Medulla oblongata (tissue), 1 donor: ENCODE measurements around the gene EIF3I.
A peak's percentile ranks its signal among the peaks of the same experiment; 100 is the strongest.
"Not testable (repeated sequence)": the region's sequence is repeated elsewhere in the genome, so short reads cannot be mapped to it uniquely, and the experiment has no call there.

Experiments
- DNase-seq: peaks from one replicate; pipeline ENCODE4 v3.0.0-alpha.2; 2015; ENCODE audit errors: extremely low spot score

EIF3I gene

GRCh38 chr1:32232558-32233304, 10.5 kb downstream of the EIF3I start:
- DNase-seq: no peak

- no peak for DNase-seq
Observed at GRCh38 chr1:32234792-32235191, 12.6 kb downstream of the EIF3I start.

DNA sequence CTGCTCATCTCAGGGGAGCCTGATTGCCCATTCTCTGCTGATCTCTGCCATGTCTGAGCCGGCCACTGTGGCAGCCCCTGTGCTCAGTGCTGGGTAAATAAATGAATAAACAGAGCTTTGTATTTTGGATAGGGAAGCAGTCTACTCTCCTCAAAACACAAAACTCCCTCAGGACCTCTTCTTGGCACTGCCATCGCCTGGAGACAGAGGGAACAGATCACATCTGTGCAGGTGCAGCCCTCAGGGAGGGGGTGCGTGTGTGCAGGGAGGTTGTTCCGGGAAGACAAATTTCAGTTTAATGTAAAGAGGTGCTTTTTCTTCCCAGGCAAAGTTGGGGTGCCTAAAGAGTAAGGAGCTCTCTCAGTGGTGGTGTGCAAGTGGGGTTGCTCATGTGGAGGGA, 17.1 kb downstream of the EIF3I start:
- DNase-seq: no peak

DNA sequence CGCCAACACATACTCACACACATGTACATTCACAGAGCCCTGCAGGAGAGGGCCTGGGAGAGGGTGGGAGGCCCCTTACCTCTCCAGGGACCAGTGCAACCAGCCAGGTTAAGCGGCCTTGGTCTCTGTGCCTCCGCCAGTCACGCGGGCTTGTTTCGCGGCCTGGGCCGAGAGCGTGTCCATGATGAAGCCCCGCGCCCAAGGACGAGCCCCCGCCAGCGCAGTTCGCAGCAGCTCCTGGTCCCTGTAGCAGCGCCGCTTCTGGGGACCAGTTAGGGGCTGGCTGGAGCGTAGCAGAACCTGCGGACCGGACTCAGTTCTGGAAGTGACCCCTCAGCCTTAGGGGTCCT, 17.6 kb downstream of the EIF3I start:
- no peak for DNase-seq

GRCh38 chr1:32240140-32240951, 18.1 kb downstream of the EIF3I start:
- peak; percentile 53 for DNase-seq

DNA sequence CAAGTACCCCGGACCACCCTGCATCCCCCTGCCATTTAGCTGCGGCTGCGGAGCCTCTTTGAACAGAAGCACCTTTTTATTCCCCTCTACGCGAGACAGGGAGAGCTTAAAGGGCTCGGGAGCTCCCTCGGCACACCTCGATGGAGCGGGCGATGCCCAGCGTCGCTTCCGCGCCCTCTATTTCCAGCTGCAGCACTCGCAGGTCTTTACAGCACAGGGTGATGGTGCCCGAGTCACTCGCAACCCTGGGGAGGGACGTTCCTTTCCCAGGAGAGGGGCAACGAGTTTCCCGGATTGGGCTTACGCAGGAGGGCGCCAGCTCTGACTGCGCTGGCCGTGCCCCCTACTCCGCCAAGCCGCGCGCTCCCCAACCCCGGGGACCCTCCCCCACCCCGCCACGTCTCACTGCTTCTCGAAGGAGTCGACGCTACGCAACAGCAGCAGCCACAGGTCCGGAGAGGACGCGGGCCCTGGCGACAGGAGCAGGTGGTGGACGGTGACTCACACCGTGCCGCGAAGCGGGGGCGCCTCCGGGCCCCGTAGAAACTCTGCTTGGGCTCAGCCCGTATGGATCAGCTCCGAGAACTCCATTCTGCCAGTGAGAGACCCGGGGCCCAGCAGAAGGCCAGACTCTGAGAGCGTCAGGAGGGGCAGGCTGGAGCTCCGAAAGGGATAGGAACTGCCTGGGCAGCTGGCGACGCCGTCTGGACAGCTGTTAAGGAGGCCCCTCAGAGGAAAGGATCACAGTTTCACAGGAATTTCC, 19.0 kb downstream of the EIF3I start:
- peak; percentile 45 for DNase-seq

- peak; percentile 70 for DNase-seq
Observed at GRCh38 chr1:32242341-32242851, 20.2 kb downstream of the EIF3I start.

- no peak for DNase-seq
Observed at GRCh38 chr1:32246888-32247273, 24.7 kb downstream of the EIF3I start, which contains the start of gene FAM167B. TSS of gene FAM167B (plus strand) at chr1:32247222. CDS start at chr1:32247422, 200 bp downstream.

DNA sequence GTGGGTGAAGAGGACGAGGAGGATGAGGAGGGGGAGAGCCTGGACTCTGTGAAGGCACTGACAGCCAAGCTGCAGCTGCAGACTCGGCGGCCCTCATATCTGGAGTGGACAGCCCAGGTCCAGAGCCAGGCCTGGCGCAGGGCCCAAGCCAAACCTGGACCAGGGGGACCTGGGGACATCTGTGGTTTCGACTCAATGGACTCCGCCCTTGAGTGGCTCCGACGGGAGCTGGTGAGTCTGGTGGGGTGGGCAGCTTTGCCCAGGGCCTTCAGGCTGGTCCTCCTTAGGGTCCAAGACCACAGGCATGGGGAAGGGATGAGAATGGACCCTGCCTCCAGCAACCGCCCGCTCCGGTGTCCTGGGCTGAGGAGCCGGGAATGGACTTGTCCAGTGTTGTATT, 25.2 kb downstream of the EIF3I start:
- DNase-seq: no peak

GRCh38 chr1:32247983-32248889, 26.0 kb downstream of the EIF3I start:
- DNase-seq: no peak

DNA sequence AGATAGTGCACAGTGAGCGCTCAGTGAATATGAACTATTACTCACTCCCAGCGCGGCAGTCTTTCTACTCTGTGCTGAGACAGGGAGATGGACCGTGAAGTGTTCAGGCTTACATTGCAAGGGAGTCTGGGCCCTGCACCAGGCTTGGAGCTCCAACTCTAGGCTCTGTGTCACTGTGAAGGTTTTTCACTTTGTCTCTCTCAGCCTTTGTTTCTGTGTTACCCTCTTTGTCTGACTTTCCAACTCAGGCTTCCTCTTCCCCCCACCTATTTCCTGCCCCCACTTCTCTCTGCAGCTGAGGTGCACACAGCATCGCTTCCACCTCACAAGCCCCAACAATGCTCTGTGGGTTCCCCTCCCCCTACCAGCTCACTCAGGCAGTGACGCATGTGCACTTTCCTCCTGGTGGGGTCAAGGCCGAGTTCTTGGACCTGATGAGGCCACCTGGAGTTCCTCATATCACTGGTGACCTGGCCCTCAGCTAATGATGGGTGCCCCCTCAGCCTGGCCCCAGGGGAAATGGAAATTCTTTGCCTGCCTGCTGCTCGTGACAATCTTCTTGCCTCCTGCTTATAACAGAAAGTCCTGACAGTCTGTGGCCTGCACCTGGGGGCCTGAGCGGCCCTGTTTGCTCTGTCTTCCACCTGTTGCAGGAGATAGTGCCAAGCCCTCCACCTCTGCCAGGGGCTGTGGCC, 27.8 kb downstream of the EIF3I start:
- DNase-seq: no peak

DNA sequence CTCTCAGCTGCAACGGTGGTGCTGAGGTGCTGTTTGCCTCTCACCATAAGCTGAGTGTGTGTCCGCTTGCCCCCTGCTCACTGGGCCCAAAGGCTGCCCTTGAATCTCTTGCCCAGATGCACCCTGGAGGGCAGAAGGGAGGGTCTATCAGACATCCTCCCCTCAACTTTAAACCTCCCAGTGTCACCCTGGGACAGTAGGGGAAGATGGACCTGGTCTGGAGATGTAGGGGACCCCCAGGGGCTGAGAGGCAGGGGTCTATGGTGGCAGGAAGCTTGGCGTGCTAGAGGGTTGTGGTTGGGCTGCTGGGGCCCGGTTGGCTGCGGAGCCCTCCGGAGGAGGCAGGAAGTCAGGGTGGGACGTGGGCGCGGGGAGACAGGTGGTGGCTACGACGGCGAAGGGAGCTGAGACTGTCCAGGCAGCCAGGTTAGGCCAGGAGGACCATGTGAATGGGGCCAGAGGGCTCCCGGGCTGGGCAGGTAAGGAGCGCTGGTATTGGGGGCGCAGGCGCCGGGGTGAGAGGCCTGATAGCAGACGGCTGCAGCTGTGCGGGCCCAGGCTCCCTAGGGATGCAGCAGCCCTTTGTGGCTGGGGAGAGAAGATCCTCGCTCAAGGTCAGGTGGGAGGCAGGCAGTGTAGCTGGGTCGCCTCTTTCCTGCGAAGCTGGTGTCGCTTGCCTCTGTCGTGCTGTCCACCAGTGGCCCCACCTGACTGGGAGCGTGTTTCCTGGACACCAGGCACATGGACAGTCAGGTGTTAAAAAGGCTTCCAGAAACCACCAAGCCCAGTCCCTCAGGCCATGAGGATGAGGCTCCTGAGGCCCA, 28.9 kb downstream of the EIF3I start, which contains the start of gene LCK:
Gene LCK (plus strand): TSS at position 373 of the 824 bp plus-strand sequence. CDS start 23,065 bp downstream, outside the sequence.
- no peak for DNase-seq

GRCh38 chr1:32255072-32256071, 33.2 kb downstream of the EIF3I start:
- no peak for DNase-seq

GRCh38 chr1:32256473-32257226, 34.4 kb downstream of the EIF3I start:
- DNase-seq: no peak

DNA sequence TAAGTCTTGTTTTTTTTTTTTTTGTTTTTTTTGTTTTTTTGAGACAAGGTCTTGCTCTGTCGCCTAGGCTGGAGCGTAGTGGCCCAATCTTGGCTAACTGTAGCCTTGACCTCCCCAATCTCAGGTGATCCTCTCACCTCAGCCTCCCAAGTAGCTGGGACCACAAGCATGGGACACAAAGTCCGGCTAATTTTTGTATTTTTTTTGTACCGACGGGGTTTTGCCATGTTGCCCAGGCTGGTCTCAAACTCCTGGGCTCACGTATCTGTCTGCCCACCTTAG, 35.0 kb downstream of the EIF3I start:
- no peak for DNase-seq

GRCh38 chr1:32263236-32263593, 41.0 kb downstream of the EIF3I start:
- not testable (repeated sequence) for DNase-seq

GRCh38 chr1:32263744-32264143, 41.5 kb downstream of the EIF3I start:
- no peak for DNase-seq

GRCh38 chr1:32265846-32266245, 43.6 kb downstream of the EIF3I start:
- no peak for DNase-seq
